Breast epithelium (tissue), 3 donors: ENCODE measurements around the gene PTPRU.

ENCODE experiments used
- CTCF ChIP-seq, 3 donors: fragments of 450-650 bp; IDR thresholded peaks; one replicate each; pipeline ENCODE4 v1.5.1; 2016 to 2017; ENCODE audit warnings: antibody characterized with exemption in 3 of 3, mild to moderate bottlenecking in 3 of 3, moderate library complexity in 3 of 3
- POLR2A ChIP-seq: fragments of 450-650 bp; IDR thresholded peaks from one replicate; pipeline ENCODE4 v1.6.1; 2016; ENCODE audit warnings: antibody characterized with exemption, mild to moderate bottlenecking, moderate library complexity
- POLR2AphosphoS5 ChIP-seq, 3 donors: sonication (generic); formaldehyde crosslinking; IDR thresholded peaks; one replicate each; pipeline ENCODE4 v1.6.1; 2017; ENCODE audit warnings: antibody characterized with exemption in 3 of 3

DNA sequence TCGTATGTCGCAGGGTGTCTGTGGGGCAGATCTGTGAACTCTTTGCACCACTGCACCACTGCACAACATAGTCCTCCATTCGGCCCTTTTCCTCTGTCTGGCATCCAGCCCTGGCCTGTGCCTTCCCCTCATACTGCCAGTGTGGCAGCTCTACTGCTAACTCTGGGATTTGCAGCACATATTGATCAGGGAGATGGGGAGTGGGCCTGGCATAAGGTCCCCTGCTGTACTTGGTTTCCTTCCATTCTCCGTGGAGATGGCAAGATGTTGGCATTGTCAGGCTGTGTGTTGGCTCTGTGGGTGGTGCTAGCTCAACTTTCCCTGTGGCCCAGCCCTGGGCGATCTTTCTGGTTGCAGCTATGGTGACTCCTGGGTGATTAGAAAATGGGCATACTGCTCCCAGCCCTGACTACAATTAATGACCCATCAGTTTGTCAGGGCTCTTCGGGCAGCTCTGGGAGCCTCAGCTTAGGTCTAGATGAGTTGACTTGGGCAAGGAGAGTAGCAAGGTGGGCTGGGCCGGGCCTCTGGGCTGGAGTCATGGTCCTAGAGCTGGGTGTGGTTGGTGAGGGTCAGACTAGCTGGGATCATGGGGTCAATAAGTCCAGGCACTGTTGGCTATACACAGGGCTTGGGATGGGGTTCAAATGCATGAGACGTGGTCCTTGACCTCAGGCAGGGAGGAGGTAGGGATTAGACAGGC lies 11.4 kb downstream of the PTPRU start:
- TF ChIP-seq CTCF (IDR thresholded peaks at IDR 0.05) (no peak), POLR2A (no peak), POLR2AphosphoS5 (IDR thresholded peaks at IDR 0.05) (no peak)
